AG08396 (cell line): ENCODE results near the gene CISH.

Source experiments
- DNase-seq: peaks from one replicate; pipeline ENCODE4 v3.0.0; 2012; ENCODE audit warnings: low spot score, mixed read lengths

The CISH gene

GRCh38 chr3:50612970-50613846 is 1.6 kb upstream of the CISH start:
- DNase-seq = no peak

GRCh38 chr3:50612234-50612882 is 784 bp upstream of the CISH start:
- DNase-seq = no peak

- no peak for DNase-seq
These were observed 546 bp downstream of the CISH start for GRCh38 chr3:50610992-50611463.

GRCh38 chr3:50610181-50610971 is 1.2 kb downstream of the CISH start:
- no peak for DNase-seq

GRCh38 chr3:50609763-50610085 is 1.9 kb downstream of the CISH start:
- DNase-seq = no peak

GRCh38 chr3:50609071-50609762 is 2.4 kb downstream of the CISH start:
- DNase-seq = no peak

GRCh38 chr3:50608278-50608677 is 3.3 kb downstream of the CISH start:
- DNase-seq = no peak

GRCh38 chr3:50607271-50608091 is 4.1 kb downstream of the CISH start:
- DNase-seq = no peak

GRCh38 chr3:50606596-50606995 is 5.0 kb downstream of the CISH start:
- DNase-seq = no peak

GRCh38 chr3:50605901-50606326 is 5.7 kb downstream of the CISH start:
- DNase-seq = no peak

GRCh38 chr3:50604628-50605588 is 6.7 kb downstream of the CISH start:
- no peak for DNase-seq

- no peak for DNase-seq
These were observed 7.4 kb downstream of the CISH start for GRCh38 chr3:50604110-50604621.

- DNase-seq = no peak
These were observed 8.1 kb downstream of the CISH start for GRCh38 chr3:50603261-50604109.

- no peak for DNase-seq
These were observed 8.9 kb downstream of the CISH start for GRCh38 chr3:50602595-50603191.

GRCh38 chr3:50600841-50601591 is 10.6 kb downstream of the CISH start:
- DNase-seq = peak; percentile 91

- DNase-seq = no peak
These were observed 11.3 kb downstream of the CISH start for GRCh38 chr3:50600141-50600753.

- no peak for DNase-seq
These were observed 11.9 kb downstream of the CISH start for GRCh38 chr3:50599716-50600118.
